B cell (primary cell): ENCODE measurements around the gene GLDN.

Source experiments
- CTCF ChIP-seq: fragments of 200-600 bp; IDR thresholded peaks from one replicate; pipeline ENCODE4 v1.8.0; 2022; ENCODE audit warnings: antibody characterized with exemption, mild to moderate bottlenecking
- EZH2 ChIP-seq: IDR thresholded peaks from 2 replicates; pipeline ENCODE4 v1.6.1; 2012; ENCODE audit warnings: borderline replicate concordance, low read depth, mild to moderate bottlenecking, moderate library complexity, low read length; ENCODE audit not compliant: insufficient read depth, poor library complexity, severe bottlenecking

GRCh38 chr15:51356147-51356546 lies 14.7 kb downstream of the GLDN start:
- TF ChIP-seq CTCF (no peak), EZH2 (no peak)
